Cardiac septum (tissue), 1 donor: ENCODE results near the gene SNX32. TPM values are rescaled to one million over a fixed set of nuclear protein-coding genes. Genes with fewer than 3 reads are reported as not detected.

Experiments
- DNase-seq: peaks from one replicate; pipeline ENCODE4 v3.0.0-alpha.2; 2020; ENCODE audit warnings: low spot score
- intact Hi-C: fragments of 100-400 bp; cut with DNase I; formaldehyde crosslinking; loops from one replicate; pipeline ENCODE4 v1.14.0; 2022
- total RNA-seq: library from RNA; stranded (reverse); fragmentation: NEBNext Ultra II Directional; extraction: Animal tissue kit (Norgen Biotek cat#: 25700); gene quantifications from one replicate; pipeline ENCODE4 v1.2.1, GENCODE V29; 2021
- donor health status: DM: no; HTN: no; CAD: no.

Gene SNX32
- total RNA-seq, 1 donor from 2014 or later: 0.54 TPM

GRCh38 chr11:65794570-65795510 is 38.9 kb upstream of the SNX32 start:
- no peak for DNase-seq
- intact Hi-C loops: no loop called here

DNA sequence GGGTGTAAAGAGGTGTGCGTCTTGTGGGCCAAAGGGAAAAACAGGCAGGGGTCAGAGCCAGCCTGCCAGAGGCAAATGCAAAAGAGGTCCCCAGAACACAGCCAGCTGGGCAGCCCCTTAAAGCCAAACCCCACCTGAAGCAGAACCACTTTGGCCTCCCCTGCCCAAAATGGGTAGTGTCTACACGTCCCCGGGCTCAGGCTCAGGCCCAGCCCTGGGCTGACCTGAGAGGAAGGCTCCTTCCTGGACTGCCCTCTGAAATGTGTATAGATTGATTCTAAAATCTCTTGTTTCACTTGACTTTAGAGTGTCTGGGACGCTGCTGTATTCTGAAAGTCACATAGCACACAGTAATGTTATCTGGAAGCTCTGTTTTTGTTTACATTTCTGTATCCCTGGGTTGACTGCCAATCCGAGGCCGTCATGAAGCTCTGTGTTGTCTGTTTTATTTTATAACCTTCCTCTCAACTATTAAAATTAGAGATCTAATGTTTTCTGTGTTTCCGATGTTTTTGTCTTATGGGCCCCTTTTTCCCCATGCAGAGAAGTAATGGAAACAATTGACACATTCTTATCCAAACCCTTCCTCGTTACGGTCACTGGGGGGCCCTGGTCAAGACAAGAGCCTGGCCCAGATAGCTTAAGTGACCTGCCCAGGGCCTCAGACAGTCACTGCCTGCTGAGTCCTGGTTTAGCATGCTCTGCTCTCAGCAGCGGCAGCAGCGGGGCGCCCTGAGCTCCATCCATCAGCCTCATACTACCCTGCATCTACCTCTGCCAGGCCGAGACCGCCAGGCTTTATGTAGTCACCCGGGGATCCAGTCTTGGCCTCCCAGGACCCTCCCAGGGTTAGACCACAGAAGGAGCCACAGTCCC is 36.8 kb upstream of the SNX32 start:
- no peak for DNase-seq
- intact Hi-C loops: no loop called here

DNA sequence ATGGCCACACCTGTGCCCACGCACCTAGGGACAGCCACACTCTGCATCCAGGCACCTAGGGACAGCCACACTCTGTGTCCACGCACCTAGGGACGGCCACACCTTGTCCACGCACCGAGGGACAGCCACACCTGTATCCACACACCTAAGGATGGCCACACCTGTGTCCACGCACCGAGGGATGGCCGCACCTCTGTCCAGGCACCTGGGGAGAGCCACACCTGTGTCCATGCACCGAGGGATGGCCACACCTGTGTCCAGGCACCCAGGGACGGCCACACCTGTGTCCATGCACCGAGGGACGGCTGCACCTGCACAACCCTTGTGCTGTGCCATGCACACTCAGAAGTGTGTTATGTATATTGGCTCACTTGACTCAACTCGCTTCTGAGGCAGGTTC is 36.1 kb upstream of the SNX32 start:
- intact Hi-C loops: no loop called here
- no peak for DNase-seq

GRCh38 chr11:65798882-65799281 is 34.9 kb upstream of the SNX32 start:
- intact Hi-C loops: no loop called here

DNA sequence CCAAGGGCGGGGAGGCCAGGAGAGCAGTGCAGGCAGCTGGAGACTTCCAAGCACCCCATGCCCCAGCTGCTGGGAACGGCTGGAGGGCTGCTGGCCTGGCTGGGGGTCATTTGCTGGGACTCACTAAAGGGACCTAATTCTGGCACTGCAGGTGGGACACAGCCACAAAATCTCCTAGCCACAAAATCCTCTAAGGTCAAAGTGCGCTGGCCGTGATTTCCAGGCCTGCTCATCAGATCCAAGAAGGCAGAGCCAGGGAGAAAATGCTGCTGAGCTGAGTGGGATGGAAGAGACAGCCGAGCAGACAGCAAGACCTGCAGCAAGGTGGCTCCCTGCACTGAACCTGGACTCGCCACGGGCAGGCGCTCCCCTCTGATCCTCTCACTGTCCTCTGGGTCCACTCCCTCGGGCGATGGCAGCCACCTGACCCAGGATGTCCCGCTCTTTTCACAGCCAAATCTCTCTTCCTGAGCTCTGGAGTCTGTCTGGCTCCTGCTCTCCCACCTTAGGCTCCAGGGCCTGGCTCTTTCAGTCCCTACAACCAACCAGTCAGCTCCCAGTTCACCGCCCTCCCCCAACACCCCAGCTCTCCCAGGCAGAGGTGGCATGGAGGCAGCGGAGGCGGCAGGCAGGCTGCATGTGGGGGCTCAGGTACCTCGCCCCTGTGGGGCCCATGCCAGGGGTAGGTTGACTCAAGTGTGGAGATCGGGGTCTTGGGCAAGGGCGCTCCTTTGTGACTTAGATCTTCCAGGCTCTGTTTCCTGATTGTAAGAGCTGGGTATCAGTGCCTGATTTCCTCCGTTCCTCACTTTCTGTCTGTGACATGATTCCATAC is 32.4 kb upstream of the SNX32 start:
- DNase-seq: no peak

More at GRCh38 chr11:65798882-65799281, 34.9 kb upstream of the SNX32 start:
- DNase-seq: no peak

DNA sequence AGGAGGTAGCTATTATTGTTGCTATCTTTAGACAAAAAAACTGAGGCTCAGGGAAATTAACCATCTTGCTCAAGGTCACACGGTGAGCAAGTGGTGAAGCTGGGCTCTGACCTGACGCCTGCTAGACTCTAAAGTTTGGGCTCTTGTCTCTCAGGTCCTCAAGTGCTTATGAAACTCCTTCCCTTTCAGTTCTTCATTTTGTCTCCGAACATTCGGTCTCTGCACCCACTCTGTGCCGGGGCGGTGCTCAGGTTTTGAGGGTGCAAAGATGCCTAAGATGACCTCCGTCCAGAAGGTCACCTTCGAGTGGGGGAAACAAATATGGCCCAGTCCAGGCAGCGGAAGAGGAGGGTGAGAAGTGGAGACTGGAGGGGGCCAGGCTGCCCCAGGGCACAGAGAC is 30.9 kb upstream of the SNX32 start:
- DNase-seq: no peak
- intact Hi-C loops: no loop called here

More for the DNA sequence above, 32.4 kb upstream of the SNX32 start:
- intact Hi-C loops: no loop called here

GRCh38 chr11:65803797-65804492 is 29.8 kb upstream of the SNX32 start:
- intact Hi-C loops: no loop called here
- no peak for DNase-seq

GRCh38 chr11:65806979-65807378 is 26.8 kb upstream of the SNX32 start:
- no peak for DNase-seq
- intact Hi-C loops: no loop called here

DNA sequence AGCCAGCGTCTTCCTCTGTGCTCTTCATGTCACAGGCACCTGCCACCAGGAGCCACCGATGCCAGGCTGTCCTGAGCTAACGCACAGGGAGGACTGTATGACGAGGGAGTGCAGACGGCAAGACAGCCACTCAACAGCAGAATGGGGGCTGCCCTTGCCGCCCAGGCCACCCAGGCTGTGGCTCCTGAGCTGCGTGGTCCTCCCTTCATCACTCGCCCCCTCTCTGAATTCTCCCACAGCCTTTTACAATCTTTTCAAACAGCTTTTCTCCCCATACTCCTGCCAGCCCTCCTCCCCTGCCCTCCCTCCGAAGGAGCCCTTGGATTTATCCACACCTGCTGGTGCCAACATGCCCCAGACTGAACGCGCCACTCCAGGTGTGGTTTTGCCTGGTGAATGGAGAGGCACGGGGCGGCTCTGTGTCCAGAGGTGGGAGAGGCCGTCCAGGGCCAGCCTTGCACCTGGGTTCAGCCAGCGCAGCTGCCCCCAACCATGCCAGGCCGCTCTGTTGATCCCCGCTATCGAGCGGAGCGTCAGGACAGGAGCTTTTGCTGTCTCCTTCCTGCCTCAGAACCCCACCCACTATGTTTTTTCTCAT is 24.9 kb upstream of the SNX32 start:
- intact Hi-C loops: no loop called here
- DNase-seq: no peak

- intact Hi-C loops: no loop called here
- DNase-seq: no peak
These were observed 24.3 kb upstream of the SNX32 start for GRCh38 chr11:65809496-65809895.

DNA sequence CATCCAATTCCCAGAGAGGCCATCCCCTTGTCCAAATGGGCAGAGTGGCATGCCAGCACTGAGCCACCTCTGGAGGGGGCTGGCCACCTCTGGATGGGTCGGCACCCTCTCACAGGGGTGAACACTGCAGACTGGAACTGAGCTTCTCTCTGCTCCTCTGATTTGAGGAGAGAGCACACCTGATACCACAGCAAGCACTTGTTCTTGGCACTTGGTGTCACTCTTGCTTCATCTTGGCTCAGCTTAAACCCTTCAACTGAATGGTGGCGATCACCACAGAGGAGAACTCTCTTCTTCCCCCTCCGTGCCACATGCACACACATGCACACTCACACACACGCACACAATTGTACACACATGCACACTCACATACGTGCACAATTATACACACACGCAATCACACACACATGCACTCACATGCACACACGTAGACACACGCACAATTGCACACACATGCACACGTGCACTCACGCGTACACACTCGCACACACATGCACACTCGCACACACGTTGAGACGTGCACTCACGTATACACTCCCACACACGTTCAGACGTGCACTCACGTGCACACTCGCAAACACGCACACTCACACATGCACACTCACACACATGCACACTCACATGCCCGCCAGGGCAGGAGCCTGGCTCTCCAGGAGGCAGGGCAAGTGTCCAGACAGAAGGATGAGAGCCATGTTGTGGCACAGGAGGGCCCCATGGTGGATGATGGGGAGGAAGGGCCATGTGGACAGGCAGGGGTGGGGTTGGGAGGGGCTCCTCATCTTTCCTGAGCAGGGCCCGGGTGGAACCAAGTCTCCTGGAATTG is 23.5 kb upstream of the SNX32 start:
- no peak for DNase-seq
- intact Hi-C loops: no loop called here

- no peak for DNase-seq
- intact Hi-C loops: no loop called here
These were observed 21.8 kb upstream of the SNX32 start for GRCh38 chr11:65811764-65812475.

DNA sequence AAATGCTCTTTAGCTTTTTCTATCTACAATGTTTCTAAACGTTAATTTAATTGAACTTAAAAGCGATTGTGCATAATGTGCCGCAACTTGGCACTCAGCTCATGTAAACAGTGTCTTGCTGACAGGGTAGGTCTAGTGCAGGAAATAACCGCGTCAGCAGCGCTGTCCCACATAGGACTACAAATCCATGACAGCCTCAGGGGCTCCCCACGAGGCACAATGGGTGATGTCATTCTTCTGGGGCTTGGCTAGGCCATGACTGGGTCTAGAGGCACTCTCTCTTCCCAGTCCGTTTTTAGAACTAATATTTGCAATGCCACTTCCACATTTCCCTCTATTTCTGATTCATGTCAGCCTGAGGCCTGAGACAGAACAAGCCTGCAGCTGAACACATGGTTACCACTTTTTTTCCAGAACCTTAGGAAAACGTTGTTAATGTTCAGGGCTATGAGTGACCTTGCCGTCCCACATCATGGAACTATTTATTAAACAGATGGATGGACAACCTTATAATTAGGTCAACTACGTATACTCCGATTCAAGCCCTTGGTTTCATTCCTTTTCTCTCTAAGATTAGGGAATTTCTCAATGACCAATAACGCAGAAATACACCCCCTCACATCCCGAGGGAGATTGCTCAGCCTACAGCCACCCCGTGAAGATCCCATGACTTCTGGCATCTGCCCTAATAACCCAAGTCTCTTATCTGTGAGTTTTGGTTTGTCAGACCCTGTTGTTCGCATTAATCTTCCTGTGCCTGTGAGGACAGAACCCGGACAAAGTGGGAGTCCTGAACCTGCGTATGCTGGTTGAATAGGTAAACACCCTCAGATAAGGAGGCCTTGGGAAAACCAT is 19.4 kb upstream of the SNX32 start:
- intact Hi-C loops: no loop called here

DNA sequence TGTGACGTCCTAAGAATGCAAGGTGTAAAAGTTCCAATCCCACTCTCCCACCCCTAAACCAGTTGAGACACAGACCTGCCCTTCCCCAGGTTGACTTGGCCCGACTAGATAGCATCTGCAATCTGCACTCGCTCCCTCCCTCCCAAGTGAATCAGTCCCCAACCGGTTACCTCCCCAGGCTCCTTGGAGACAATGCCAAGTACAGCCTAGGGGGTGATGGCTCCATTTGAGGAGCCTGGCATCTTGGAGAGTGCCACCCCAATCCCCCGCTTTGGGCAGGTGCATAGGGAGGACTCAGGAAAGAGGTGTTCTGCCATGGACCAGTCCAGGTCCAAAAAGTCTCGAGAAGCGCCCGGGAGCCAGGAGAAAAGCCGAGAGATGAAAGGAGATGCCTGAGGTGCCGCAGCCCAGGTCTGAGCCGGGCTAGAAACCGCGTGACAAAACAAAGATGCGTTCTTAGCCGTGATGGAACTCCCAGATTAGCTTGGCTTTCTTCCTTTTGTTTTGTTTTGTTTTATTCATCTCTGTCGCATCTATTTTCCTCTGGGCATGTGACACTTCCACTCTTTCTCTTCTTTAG is 18.7 kb upstream of the SNX32 start:
- intact Hi-C loops: loop anchor here (5.0 kb wide), 1 partner anchor 193 kb away; no protein-coding TSS in a partner anchor

More for the DNA sequence above, 19.4 kb upstream of the SNX32 start:
- no peak for DNase-seq

DNA sequence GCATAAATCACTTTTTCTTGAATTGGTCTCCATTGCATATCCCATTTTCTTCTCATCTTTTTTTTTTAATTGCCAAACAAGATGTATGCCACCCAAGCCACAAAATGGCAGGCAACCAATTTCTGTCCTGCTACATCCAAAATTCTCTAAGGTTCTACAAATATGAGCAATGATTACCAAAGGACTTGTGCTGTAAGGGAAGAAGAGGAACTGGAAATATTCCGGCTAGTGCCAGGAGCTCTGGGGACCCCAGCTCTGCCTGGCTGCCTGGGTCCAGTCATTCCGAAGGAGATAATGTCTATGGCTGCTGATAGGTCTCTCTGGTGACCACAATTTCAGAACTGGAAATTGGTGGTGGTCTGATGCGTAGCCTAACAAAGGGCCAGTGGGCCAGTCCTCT is 17.1 kb upstream of the SNX32 start:
- DNase-seq: no peak
- intact Hi-C loops: loop anchor here (5.0 kb wide), 1 partner anchor 194 kb away; no protein-coding TSS in a partner anchor

More for the DNA sequence above, 18.7 kb upstream of the SNX32 start:
- DNase-seq: no peak
